K562 (cell line): Measurements from ENCODE around the gene LGALS3BP.

Experiments used
- CTCF ChIP-seq, 3 experiments: IDR thresholded peaks in 2 of 3; conservative IDR thresholded peaks in 1 of 3; 2 replicates each; pipeline ENCODE4 v1.5.1; 2011 to 2012; ENCODE audit warnings: low read length in 3 of 3, mild to moderate bottlenecking in 3 of 3, control low read depth in 2 of 3, improper control_type of control experiment in 1 of 3, inconsistent platforms in 1 of 3, low read depth in 1 of 3, mixed read lengths in 1 of 3, moderate library complexity in 1 of 3; ENCODE audit not compliant: insufficient read depth in 2 of 3
- HCFC1 ChIP-seq: IDR thresholded peaks from 2 replicates; pipeline ENCODE4 v1.6.1; 2012; ENCODE audit warnings: low read depth, low read length, improper control_type of control experiment
- HDAC3 ChIP-seq: fragments of 450-650 bp; IDR thresholded peaks from 2 replicates; pipeline ENCODE4 v1.6.1; 2018; ENCODE audit warnings: borderline replicate concordance, mild to moderate bottlenecking, moderate library complexity; ENCODE audit not compliant: partially characterized antibody
- NKRF ChIP-seq: fragments of 450-650 bp; IDR thresholded peaks from 2 replicates; pipeline ENCODE4 v1.6.1; 2016; ENCODE audit warnings: borderline replicate concordance
- PCBP1 ChIP-seq: fragments of 200-400 bp; formaldehyde crosslinking; IDR thresholded peaks from 2 replicates; pipeline ENCODE4 v1.6.1; 2018; ENCODE audit warnings: mild to moderate bottlenecking, low read depth, low read length; ENCODE audit not compliant: poor library complexity, severe bottlenecking
- PHF8 ChIP-seq: fragments of 200-600 bp; sonication (generic); IDR thresholded peaks from 2 replicates; pipeline ENCODE4 v1.6.1; 2012; ENCODE audit warnings: mixed run types, mild to moderate bottlenecking, inconsistent platforms, low read length, moderate library complexity, borderline replicate concordance
- PML ChIP-seq: IDR thresholded peaks from 2 replicates; pipeline ENCODE4 v1.6.1; 2012; ENCODE audit warnings: low read length, inconsistent platforms
- POLR2AphosphoS2 ChIP-seq: IDR thresholded peaks from 2 replicates; pipeline ENCODE4 v1.6.1; 2012; ENCODE audit warnings: low read length, improper control_type of control experiment
- SIX5 ChIP-seq, 2 experiments: IDR thresholded peaks; 2 replicates each; pipeline ENCODE4 v1.6.1; 2011; ENCODE audit warnings: low read length in 2 of 2, borderline replicate concordance in 1 of 2, low read depth in 1 of 2, mild to moderate bottlenecking in 1 of 2, moderate library complexity in 1 of 2; ENCODE audit not compliant: insufficient read depth in 1 of 2
- SP2 ChIP-seq: IDR thresholded peaks from 2 replicates; pipeline ENCODE4 v1.6.1; 2011; ENCODE audit warnings: mild to moderate bottlenecking, low read depth, low read length, moderate library complexity; ENCODE audit not compliant: poor library complexity, severe bottlenecking; ENCODE audit errors: extremely low read depth
- ZNF12 ChIP-seq: sonication (generic); formaldehyde crosslinking; IDR thresholded peaks from 2 replicates; pipeline ENCODE4 v1.4.0; 2020; ENCODE audit warnings: mild to moderate bottlenecking, missing genetic modification reagents
- ZNF830 ChIP-seq: fragments of 250-450 bp; sonication (Bioruptor Pico); IDR thresholded peaks from 2 replicates; pipeline ENCODE4 v1.5.0; 2021; ENCODE audit warnings: mild to moderate bottlenecking

- no peak for TF ChIP-seq HCFC1
- TF ChIP-seq SP2: no peak
- no peak for TF ChIP-seq PCBP1
- no peak for TF ChIP-seq PML
- TF ChIP-seq ZNF12 (CRISPR knock-in tag): no peak
- TF ChIP-seq NKRF: no peak
- TF ChIP-seq CTCF (IDR thresholded peaks at IDR 0.05 in 2 of 3, conservative IDR thresholded peaks at IDR 0.05 in 1 of 3; ENCODE audit: insufficient read depth in 2 of 3, low read depth in 1 of 3, low read length in 3 of 3): no peak
- no peak for TF ChIP-seq POLR2AphosphoS2
- no peak for TF ChIP-seq PHF8
- no peak for TF ChIP-seq ZNF830
- TF ChIP-seq HDAC3: no peak
- TF ChIP-seq SIX5 (IDR thresholded peaks at IDR 0.05; ENCODE audit: borderline replicate concordance in 1 of 2, insufficient read depth in 1 of 2, low read depth in 1 of 2, low read length in 2 of 2): no peak
Measured at GRCh38 chr17:79020631-79021301, 41.0 kb upstream of the LGALS3BP start.
